Measurements from ENCODE around the gene TLL2.

TLL2 gene

GRCh38 chr10:96452494-96453153 is 61.1 kb downstream of the TLL2 start:
- Histone ChIP-seq H3K4me1 (ENCODE audit: control insufficient read depth, insufficient read depth, low read length) (no peaks in the 10 kb centered on the region), H3K9me3 (ENCODE audit: control insufficient read depth, low read length) (no peaks in the 10 kb centered on the region), H3K9ac (ENCODE audit: low read length) (no peak overlapping the region), H3K4me3 (ENCODE audit: low read length) (no peak overlapping the region), H3K27me3 (ENCODE audit: control insufficient read depth, insufficient read depth, low read length) (no peaks in the 10 kb centered on the region), H3K36me3 (ENCODE audit: control insufficient read depth, insufficient read depth, low read length) (no peaks in the 10 kb centered on the region)

GRCh38 chr10:96450529-96451207 is 63.1 kb downstream of the TLL2 start:
- Histone ChIP-seq H3K36me3 (ENCODE audit: control insufficient read depth, insufficient read depth, low read length) (no peaks in the 10 kb centered on the region), H3K9ac (ENCODE audit: low read length) (no peak overlapping the region), H3K4me1 (ENCODE audit: control insufficient read depth, insufficient read depth, low read length) (no peaks in the 10 kb centered on the region), H3K9me3 (ENCODE audit: control insufficient read depth, low read length) (no peaks in the 10 kb centered on the region), H3K4me3 (ENCODE audit: low read length) (no peak overlapping the region), H3K27me3 (ENCODE audit: control insufficient read depth, insufficient read depth, low read length) (no peaks in the 10 kb centered on the region)

- H3K9ac ChIP-seq (ENCODE audit: low read length), result no peak overlapping the region
- no peaks in the 10 kb centered on the region for H3K9me3 ChIP-seq (ENCODE audit: control insufficient read depth, low read length)
- H3K27me3 ChIP-seq (ENCODE audit: control insufficient read depth, insufficient read depth, low read length), result no peaks in the 10 kb centered on the region
- H3K4me3 ChIP-seq (ENCODE audit: low read length), result no peak overlapping the region
- no peaks in the 10 kb centered on the region for H3K36me3 ChIP-seq (ENCODE audit: control insufficient read depth, insufficient read depth, low read length)
- H3K4me1 ChIP-seq (ENCODE audit: control insufficient read depth, insufficient read depth, low read length), result no peaks in the 10 kb centered on the region
These were observed 65.2 kb downstream of the TLL2 start for GRCh38 chr10:96448558-96448957.

- Histone ChIP-seq H3K27me3 (ENCODE audit: control insufficient read depth, insufficient read depth, low read length) (no peaks in the 10 kb centered on the region), H3K4me1 (ENCODE audit: control insufficient read depth, insufficient read depth, low read length) (no peaks in the 10 kb centered on the region), H3K36me3 (ENCODE audit: control insufficient read depth, insufficient read depth, low read length) (no peaks in the 10 kb centered on the region), H3K9me3 (ENCODE audit: control insufficient read depth, low read length) (no peaks in the 10 kb centered on the region), H3K9ac (ENCODE audit: low read length) (no peak overlapping the region), H3K4me3 (ENCODE audit: low read length) (no peak overlapping the region)
These were observed 65.7 kb downstream of the TLL2 start for GRCh38 chr10:96448021-96448457.

- H3K9me3 ChIP-seq (ENCODE audit: control insufficient read depth, low read length), result no peaks in the 10 kb centered on the region
- H3K4me3 ChIP-seq (ENCODE audit: low read length), result no peak overlapping the region
- H3K36me3 ChIP-seq (ENCODE audit: control insufficient read depth, insufficient read depth, low read length), result no peaks in the 10 kb centered on the region
- no peak overlapping the region for H3K9ac ChIP-seq (ENCODE audit: low read length)
- no peaks in the 10 kb centered on the region for H3K4me1 ChIP-seq (ENCODE audit: control insufficient read depth, insufficient read depth, low read length)
- H3K27me3 ChIP-seq (ENCODE audit: control insufficient read depth, insufficient read depth, low read length), result no peaks in the 10 kb centered on the region
These were observed 66.6 kb downstream of the TLL2 start for GRCh38 chr10:96446966-96447596.

GRCh38 chr10:96441987-96442643 is 71.6 kb downstream of the TLL2 start:
- Histone ChIP-seq H3K9me3 (ENCODE audit: control insufficient read depth, low read length) (no peaks in the 10 kb centered on the region), H3K27me3 (ENCODE audit: control insufficient read depth, insufficient read depth, low read length) (no peaks in the 10 kb centered on the region), H3K9ac (ENCODE audit: low read length) (no peak overlapping the region), H3K4me3 (ENCODE audit: low read length) (no peak overlapping the region), H3K36me3 (ENCODE audit: control insufficient read depth, insufficient read depth, low read length) (no peaks in the 10 kb centered on the region), H3K4me1 (ENCODE audit: control insufficient read depth, insufficient read depth, low read length) (no peaks in the 10 kb centered on the region)

GRCh38 chr10:96441322-96441885 is 72.3 kb downstream of the TLL2 start:
- Histone ChIP-seq H3K4me3 (ENCODE audit: low read length) (no peak overlapping the region), H3K9ac (ENCODE audit: low read length) (no peak overlapping the region), H3K36me3 (ENCODE audit: control insufficient read depth, insufficient read depth, low read length) (no peaks in the 10 kb centered on the region), H3K9me3 (ENCODE audit: control insufficient read depth, low read length) (no peaks in the 10 kb centered on the region), H3K4me1 (ENCODE audit: control insufficient read depth, insufficient read depth, low read length) (no peaks in the 10 kb centered on the region), H3K27me3 (ENCODE audit: control insufficient read depth, insufficient read depth, low read length) (no peaks in the 10 kb centered on the region)

GRCh38 chr10:96440361-96441292 is 73.1 kb downstream of the TLL2 start:
- H3K4me1 ChIP-seq (ENCODE audit: control insufficient read depth, insufficient read depth, low read length), result no peaks in the 10 kb centered on the region
- H3K4me3 ChIP-seq (ENCODE audit: low read length), result no peak overlapping the region
- no peaks in the 10 kb centered on the region for H3K9me3 ChIP-seq (ENCODE audit: control insufficient read depth, low read length)
- H3K36me3 ChIP-seq (ENCODE audit: control insufficient read depth, insufficient read depth, low read length), result no peaks in the 10 kb centered on the region
- H3K27me3 ChIP-seq (ENCODE audit: control insufficient read depth, insufficient read depth, low read length), result no peaks in the 10 kb centered on the region
- no peak overlapping the region for H3K9ac ChIP-seq (ENCODE audit: low read length)

- H3K36me3 ChIP-seq (ENCODE audit: control insufficient read depth, insufficient read depth, low read length), result no peaks in the 10 kb centered on the region
- H3K27me3 ChIP-seq (ENCODE audit: control insufficient read depth, insufficient read depth, low read length), result no peaks in the 10 kb centered on the region
- no peaks in the 10 kb centered on the region for H3K4me1 ChIP-seq (ENCODE audit: control insufficient read depth, insufficient read depth, low read length)
- no peak overlapping the region for H3K9ac ChIP-seq (ENCODE audit: low read length)
- no peaks in the 10 kb centered on the region for H3K9me3 ChIP-seq (ENCODE audit: control insufficient read depth, low read length)
- H3K4me3 ChIP-seq (ENCODE audit: low read length), result no peak overlapping the region
These were observed 74.0 kb downstream of the TLL2 start for GRCh38 chr10:96439725-96440124.

- no peaks in the 10 kb centered on the region for H3K9me3 ChIP-seq (ENCODE audit: control insufficient read depth, low read length)
- no peak overlapping the region for H3K9ac ChIP-seq (ENCODE audit: low read length)
- no peaks in the 10 kb centered on the region for H3K36me3 ChIP-seq (ENCODE audit: control insufficient read depth, insufficient read depth, low read length)
- H3K4me3 ChIP-seq (ENCODE audit: low read length), result no peak overlapping the region
- H3K4me1 ChIP-seq (ENCODE audit: control insufficient read depth, insufficient read depth, low read length), result no peaks in the 10 kb centered on the region
- no peaks in the 10 kb centered on the region for H3K27me3 ChIP-seq (ENCODE audit: control insufficient read depth, insufficient read depth, low read length)
These were observed 77.7 kb downstream of the TLL2 start for GRCh38 chr10:96436035-96436434.

- Histone ChIP-seq H3K4me1 (ENCODE audit: control insufficient read depth, insufficient read depth, low read length) (no peaks in the 10 kb centered on the region), H3K27me3 (ENCODE audit: control insufficient read depth, insufficient read depth, low read length) (no peaks in the 10 kb centered on the region), H3K4me3 (ENCODE audit: low read length) (no peak overlapping the region), H3K9me3 (ENCODE audit: control insufficient read depth, low read length) (no peaks in the 10 kb centered on the region), H3K9ac (ENCODE audit: low read length) (no peak overlapping the region), H3K36me3 (ENCODE audit: control insufficient read depth, insufficient read depth, low read length) (no peaks in the 10 kb centered on the region)
These were observed 82.3 kb downstream of the TLL2 start for GRCh38 chr10:96431211-96431970.

Measured in mucosa of stomach (tissue), 1 donor.